Stomach (tissue), 9 donors: Measurements from ENCODE around the gene RNU5B-1. TPM values are rescaled to one million over a fixed set of nuclear protein-coding genes. Genes with fewer than 3 reads are reported as not detected.
A peak's percentile ranks its signal among the peaks of the same experiment; 100 is the strongest.
"Not testable (repeated sequence)": the region's sequence is repeated elsewhere in the genome, so short reads cannot be mapped to it uniquely, and the experiment has no call there.

Experiments
- DNase-seq, 2 donors: peaks; one replicate each; pipeline versions ENCODE4 v3.0.0 to v3.0.0-alpha.2; 2013 to 2019
- H3K27ac ChIP-seq, 5 donors: fragments of 200-600 bp in 4 of 5; sonication (generic) in 4 of 5; one replicate each; pipeline ENCODE4 v1.5.1; 2013 to 2019; ENCODE audit warnings: mild to moderate bottlenecking in 1 of 5, moderate library complexity in 1 of 5
- H3K27me3 ChIP-seq, 3 donors: fragments of 200-600 bp; sonication (generic); one replicate each; pipeline ENCODE4 v1.5.1; 2017 to 2019; ENCODE audit warnings: mixed run types in 1 of 3
- H3K36me3 ChIP-seq, 4 donors: fragments of 200-600 bp; sonication (generic); 1 replicate in 3 of 4; 2 replicates in 1 of 4; pipeline ENCODE4 v1.5.1; 2016 to 2019
- H3K4me1 ChIP-seq, 4 donors: fragments of 200-600 bp; sonication (generic); one replicate each; pipeline ENCODE4 v1.5.1; 2016 to 2019
- H3K4me3 ChIP-seq, 4 donors: fragments of 200-600 bp; sonication (generic) in 3 of 4; one replicate each; pipeline ENCODE4 v1.5.1; 2016 to 2019; ENCODE audit warnings: mild to moderate bottlenecking in 1 of 4
- H3K9me3 ChIP-seq, 4 donors: fragments of 200-600 bp; sonication (generic); one replicate each; pipeline ENCODE4 v1.5.1; 2016 to 2019
- CTCF ChIP-seq, 7 experiments: fragments of 450-650 bp in 4 of 7; fragments of 200-600 bp in 3 of 7; sonication (generic) in 3 of 7; IDR thresholded peaks; one replicate each; pipeline ENCODE4 v1.5.1; 2016 to 2019; ENCODE audit warnings: antibody characterized with exemption in 7 of 7, control low read depth in 2 of 7, mild to moderate bottlenecking in 1 of 7
- EP300 ChIP-seq: sonication (generic); formaldehyde crosslinking; IDR thresholded peaks from one replicate; pipeline ENCODE4 v1.6.1; 2017; ENCODE audit warnings: antibody characterized with exemption
- POLR2A ChIP-seq, 4 donors: fragments of 450-650 bp; IDR thresholded peaks; one replicate each; pipeline ENCODE4 v1.6.1; 2016; ENCODE audit warnings: antibody characterized with exemption in 4 of 4, control low read depth in 2 of 4, mild to moderate bottlenecking in 1 of 4, moderate library complexity in 1 of 4
- POLR2AphosphoS5 ChIP-seq, 3 donors: sonication (generic); formaldehyde crosslinking; IDR thresholded peaks; one replicate each; pipeline ENCODE4 v1.6.1; 2016; ENCODE audit warnings: antibody characterized with exemption in 3 of 3
- WGBS, 5 donors: extraction: QIAGEN DNeasy Blood & Tissue Kit in 3 of 5; methylation state at CpG; one replicate each; pipeline versions ENCODE4 v1.1.5 to v1.1.7; 2013 to 2018; 5-methylcytosine and 5-hydroxymethylcytosine counted together
- intact Hi-C: fragments of 100-400 bp; cut with DNase I; formaldehyde crosslinking; loops from one replicate; pipeline ENCODE4 v1.15.1; 2023; ENCODE audit warnings: low total_unique reads
- polyA plus RNA-seq, 3 donors: library from polyadenylated mRNA; stranded (reverse); fragments of 200-250 nt; gene quantifications; one replicate each; pipeline ENCODE4 v1.2.3, GENCODE V29; 2013
- total RNA-seq, 5 donors: library from RNA; depleted of rRNA; stranded (reverse); fragments of >200 nt; gene quantifications; one replicate each; pipeline versions ENCODE4 v1.1.0 to v1.2.3, GENCODE V29; 2014 to 2016
- donor health status: healthy with polysubstance abuse.
- donor health status: Bipolar disorder and iron deficiency.
- donor health status: healthy.

Gene RNU5B-1
- total and polyA plus RNA-seq, 8 donors = not detected

DNA sequence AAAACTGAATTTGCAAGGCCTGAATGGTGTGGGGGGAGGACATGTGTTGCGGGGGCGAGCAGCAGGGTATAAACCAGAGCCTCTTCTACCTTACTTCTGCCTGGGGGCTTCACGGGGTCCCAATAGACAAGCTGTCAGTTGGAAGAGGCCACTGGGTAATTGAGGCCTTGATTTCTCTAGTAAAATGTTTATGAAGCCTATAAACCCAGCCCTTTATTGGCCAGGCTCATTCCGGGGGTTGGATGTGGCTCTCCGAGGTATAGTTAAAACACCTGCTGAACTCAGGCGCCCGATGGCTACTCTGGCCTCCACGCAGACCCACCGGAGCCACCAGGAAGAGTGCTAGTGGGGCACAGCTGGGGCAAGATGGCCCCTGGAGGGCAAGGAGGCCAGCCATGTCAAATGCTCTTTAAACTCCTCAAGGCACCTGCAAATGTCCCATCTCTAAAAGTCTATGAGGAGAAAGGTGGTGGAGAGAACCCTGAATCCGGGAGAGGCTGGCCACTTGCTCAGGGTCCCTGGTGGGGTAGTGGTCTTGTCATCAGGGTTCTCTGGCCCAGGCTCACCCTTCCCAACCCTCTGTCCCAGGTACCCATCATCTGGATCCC lies 39.0 kb downstream of the RNU5B-1 start:
- Histone ChIP-seq H3K27me3 (peaks cover 0 to 10% (median 0%) of the 10 kb centered on the region in 3 donors), H3K27ac (no peak overlapping the region), H3K36me3 (no peaks in the 10 kb centered on the region), H3K4me1 (no peaks in the 10 kb centered on the region), H3K4me3 (no peak overlapping the region), H3K9me3 (no peaks in the 10 kb centered on the region)
- DNase-seq = no peak
- intact Hi-C loops = no loop called here
- TF ChIP-seq POLR2AphosphoS5 (IDR thresholded peaks at IDR 0.05) (no peak), CTCF (IDR thresholded peaks at IDR 0.05) (no peak), POLR2A (IDR thresholded peaks at IDR 0.05) (no peak), EP300 (no peak)
- 81 to 95% (median 88%) methylated on average over 9 to 10 of the region's 10 CpGs for WGBS, 5 donors

DNA sequence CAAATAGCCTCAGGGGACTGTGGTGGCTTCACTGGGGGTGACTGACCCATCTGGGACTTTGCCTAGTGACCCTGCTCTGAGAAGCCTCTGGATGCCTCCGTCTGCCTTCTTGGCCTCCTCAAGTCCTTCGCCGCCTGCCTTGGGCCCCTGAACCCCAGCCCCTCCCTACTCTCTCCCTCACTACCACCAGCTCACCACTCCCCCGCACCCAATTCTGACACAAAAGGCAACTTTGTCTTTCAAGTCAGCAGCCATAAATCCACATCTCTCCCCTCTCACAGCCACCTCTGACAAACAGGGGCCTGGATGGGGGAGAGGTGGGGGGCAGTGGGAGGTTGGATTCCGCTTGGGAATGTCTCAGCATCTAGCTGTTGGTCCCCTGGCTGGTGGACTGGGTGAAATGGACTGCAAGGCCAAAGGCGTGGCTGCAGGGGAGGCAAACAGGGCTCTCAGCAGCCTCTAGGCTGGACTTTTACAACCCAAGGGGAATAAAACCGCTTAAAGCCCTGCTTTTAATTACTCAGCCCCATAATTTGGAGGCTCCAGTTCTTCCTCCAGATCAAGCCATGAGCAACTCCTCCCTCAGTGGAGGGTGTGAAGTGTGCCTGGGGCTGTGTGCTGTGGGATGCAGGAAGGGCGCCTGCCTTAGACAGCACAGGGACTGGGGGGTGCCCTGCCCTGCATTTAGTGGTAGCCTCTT lies 39.9 kb downstream of the RNU5B-1 start:
- no peak for TF ChIP-seq CTCF (IDR thresholded peaks at IDR 0.05)
- TF ChIP-seq POLR2A (IDR thresholded peaks at IDR 0.05) = no peak
- TF ChIP-seq POLR2AphosphoS5 (IDR thresholded peaks at IDR 0.05) = no peak
- TF ChIP-seq EP300 = no peak
- Histone ChIP-seq H3K4me1 (no peaks in the 10 kb centered on the region), H3K9me3 (no peaks in the 10 kb centered on the region), H3K4me3 (no peak overlapping the region), H3K36me3 (no peaks in the 10 kb centered on the region), H3K27ac (no peak overlapping the region), H3K27me3 (peaks cover 0 to 10% (median 0%) of the 10 kb centered on the region in 3 donors)
- WGBS, 5 donors = 76 to 88% (median 88%) methylated on average over 8 of the region's 8 CpGs
- no peak for DNase-seq
- intact Hi-C loops = no loop called here

GRCh38 chr15:65344914-65345275 lies 40.4 kb downstream of the RNU5B-1 start:
- H3K27me3 ChIP-seq = peaks cover 0 to 8% (median 0%) of the 10 kb centered on the region in 3 donors
- TF ChIP-seq POLR2A (IDR thresholded peaks at IDR 0.05) (no peak), EP300 (no peak), CTCF (IDR thresholded peaks at IDR 0.05) (no peak), POLR2AphosphoS5 (IDR thresholded peaks at IDR 0.05) (no peak)
- intact Hi-C loops = no loop called here
- 65 to 80% (median 75%) methylated on average over 2 of the region's 2 CpGs for WGBS, 5 donors
- H3K9me3 ChIP-seq = no peaks in the 10 kb centered on the region
- H3K4me3 ChIP-seq = no peak overlapping the region
- no peak for DNase-seq
- no peak overlapping the region for H3K27ac ChIP-seq
- no peaks in the 10 kb centered on the region for H3K36me3 ChIP-seq
- H3K4me1 ChIP-seq = no peaks in the 10 kb centered on the region

- no peak for TF ChIP-seq POLR2A (IDR thresholded peaks at IDR 0.05)
- no peak for TF ChIP-seq CTCF (IDR thresholded peaks at IDR 0.05)
- TF ChIP-seq EP300 = no peak
- no peak for TF ChIP-seq POLR2AphosphoS5 (IDR thresholded peaks at IDR 0.05)
Observed at GRCh38 chr15:65346856-65347598, 42.5 kb downstream of the RNU5B-1 start.

GRCh38 chr15:65347756-65348155 lies 43.3 kb downstream of the RNU5B-1 start:
- H3K27ac ChIP-seq, H3K4me3 ChIP-seq, H3K4me1 ChIP-seq, intact Hi-C loops, H3K27me3 ChIP-seq, H3K36me3 ChIP-seq, DNase-seq: not testable (repeated sequence)
- peaks cover 0 to 13% (median 0%) of the 10 kb centered on the region in 4 donors for H3K9me3 ChIP-seq
- 78 to 94% (median 88%) methylated on average over 8 of the region's 8 CpGs for WGBS, 5 donors

More at GRCh38 chr15:65346856-65347598, 42.5 kb downstream of the RNU5B-1 start:
- Histone ChIP-seq H3K4me3 (no peak overlapping the region), H3K27ac (no peak overlapping the region), H3K9me3 (peaks cover 0 to 6% (median 0%) of the 10 kb centered on the region in 4 donors), H3K4me1 (no peaks in the 10 kb centered on the region), H3K36me3 (no peaks in the 10 kb centered on the region), H3K27me3 (no peaks in the 10 kb centered on the region)
- intact Hi-C loops = no loop called here
- 58 to 79% (median 71%) methylated on average over 6 of the region's 6 CpGs for WGBS, 5 donors
- DNase-seq = peak in 1 of 2 donors; percentile 15
